GM23338 (cell line): ENCODE results near the gene SLAIN1. TPM values are rescaled to one million over a fixed set of nuclear protein-coding genes. Genes with fewer than 3 reads are reported as not detected.

Experiments used
- ATAC-seq: fragments of 200-7000 bp; cut with Tn5 transposase; 3 replicates; pipeline ENCODE4 v1.9.1; 2020
- DNase-seq: peaks from one replicate; pipeline ENCODE4 v3.0.0-alpha.2; 2015; ENCODE audit warnings: low spot score
- H2AFZ ChIP-seq: fragments of 200-600 bp; sonication (generic); 2 replicates; pipeline ENCODE4 v1.8.0; 2016; ENCODE audit warnings: antibody characterized with exemption, mild to moderate bottlenecking, moderate library complexity
- H3F3A ChIP-seq: fragments of 200-600 bp; sonication (generic); replicated peaks from 2 replicates; pipeline ENCODE4 v1.8.0; 2017; ENCODE audit warnings: antibody characterized with exemption, mixed run types, low read depth
- H3K27ac ChIP-seq: fragments of 200-600 bp; sonication (generic); 2 replicates; pipeline ENCODE4 v1.6.1; 2016; ENCODE audit warnings: low read depth
- H3K27me3 ChIP-seq: fragments of 200-600 bp; sonication (generic); 2 replicates; pipeline ENCODE4 v1.8.0; 2016; ENCODE audit warnings: mild to moderate bottlenecking, mixed run types, moderate library complexity; ENCODE audit not compliant: insufficient read depth
- H3K36me3 ChIP-seq: fragments of 200-600 bp; sonication (generic); 2 replicates; pipeline ENCODE4 v1.8.0; 2016; ENCODE audit warnings: mild to moderate bottlenecking; ENCODE audit not compliant: insufficient read depth
- H3K4me1 ChIP-seq: fragments of 200-600 bp; sonication (generic); 2 replicates; pipeline ENCODE4 v1.8.0; 2016; ENCODE audit warnings: mild to moderate bottlenecking, moderate library complexity; ENCODE audit not compliant: insufficient read depth
- H3K4me2 ChIP-seq: fragments of 200-600 bp; sonication (generic); 2 replicates; pipeline ENCODE4 v1.7.1; 2017; ENCODE audit warnings: mixed run types
- H3K4me3 ChIP-seq: fragments of 200-600 bp; sonication (generic); 2 replicates; pipeline ENCODE4 v1.6.1; 2016; ENCODE audit warnings: mixed run types
- H3K79me2 ChIP-seq: fragments of 200-600 bp; sonication (generic); replicated peaks from 2 replicates; pipeline ENCODE4 v1.8.0; 2017; ENCODE audit warnings: mild to moderate bottlenecking; ENCODE audit not compliant: insufficient read depth
- H3K9me2 ChIP-seq: fragments of 200-600 bp; sonication (generic); 2 replicates; pipeline ENCODE4 v1.8.0; 2017; ENCODE audit not compliant: insufficient read depth
- H4K20me1 ChIP-seq: fragments of 200-600 bp; sonication (generic); replicated peaks from 2 replicates; pipeline ENCODE4 v1.8.0; 2017; ENCODE audit warnings: mild to moderate bottlenecking; ENCODE audit not compliant: insufficient read depth
- H3K27ac Mint-ChIP-seq: 2 replicates; pipeline ENCODE4 v1.8.0; 2020; ENCODE audit warnings: inconsistent platforms, mild to moderate bottlenecking, moderate library complexity, mixed read lengths
- H3K27me3 Mint-ChIP-seq: 3 replicates; pipeline ENCODE4 v1.8.0; 2022; ENCODE audit warnings: low read depth, mild to moderate bottlenecking, moderate library complexity, mixed read lengths, inconsistent platforms; ENCODE audit not compliant: insufficient read depth, poor library complexity
- H3K36me3 Mint-ChIP-seq: 3 replicates; pipeline ENCODE4 v1.8.0; 2021; ENCODE audit warnings: low read depth, mild to moderate bottlenecking, inconsistent platforms, moderate library complexity, mixed read lengths
- H3K4me1 Mint-ChIP-seq: 3 replicates; pipeline ENCODE4 v1.8.0; 2020; ENCODE audit warnings: mild to moderate bottlenecking, inconsistent platforms, mixed read lengths
- H3K4me3 Mint-ChIP-seq: 3 replicates; pipeline ENCODE4 v1.8.0; 2021; ENCODE audit warnings: moderate library complexity, mild to moderate bottlenecking, inconsistent platforms, mixed read lengths
- H3K9me3 Mint-ChIP-seq: 3 replicates; pipeline ENCODE4 v1.8.0; 2020; ENCODE audit warnings: moderate library complexity, mild to moderate bottlenecking, inconsistent platforms, mixed read lengths
- CTCF ChIP-seq, 2 experiments: fragments of 200-600 bp in 1 of 2; sonication (generic) in 1 of 2; conservative IDR thresholded peaks; 2 replicates each; pipeline versions ENCODE4 v1.5.1 to v1.6.1; 2016 to 2017; ENCODE audit warnings: antibody characterized with exemption in 2 of 2, low read depth in 2 of 2, mild to moderate bottlenecking in 2 of 2, moderate library complexity in 1 of 2
- ETS1 ChIP-seq: IDR thresholded peaks from 2 replicates; pipeline ENCODE4 v1.6.1; 2016; ENCODE audit warnings: antibody characterized with exemption
- EZH2 ChIP-seq: fragments of 200-600 bp; sonication (generic); IDR thresholded peaks from one replicate; pipeline ENCODE4 v1.8.0; 2017; ENCODE audit warnings: antibody characterized with exemption, mild to moderate bottlenecking, low read depth; ENCODE audit not compliant: unreplicated experiment
- EZH2phosphoT487 ChIP-seq: fragments of 200-600 bp; sonication (generic); IDR thresholded peaks from one replicate; pipeline ENCODE4 v1.8.1; 2018; ENCODE audit warnings: antibody characterized with exemption; ENCODE audit not compliant: unreplicated experiment
- JUNB ChIP-seq: IDR thresholded peaks from one replicate; pipeline ENCODE4 v1.6.1; 2016; ENCODE audit warnings: antibody characterized with exemption; ENCODE audit not compliant: unreplicated experiment
- NANOG ChIP-seq: IDR thresholded peaks from 2 replicates; pipeline ENCODE4 v1.6.1; 2016; ENCODE audit warnings: antibody characterized with exemption, borderline replicate concordance
- POLR2AphosphoS5 ChIP-seq: IDR thresholded peaks from 2 replicates; pipeline ENCODE4 v1.6.1; 2016; ENCODE audit warnings: antibody characterized with exemption, low read depth
- STAT1 ChIP-seq: IDR thresholded peaks from one replicate; pipeline ENCODE4 v1.6.1; 2016; ENCODE audit warnings: antibody characterized with exemption; ENCODE audit not compliant: unreplicated experiment
- ZNF114 ChIP-seq: fragments of 250-450 bp; sonication (Bioruptor Pico); IDR thresholded peaks from 2 replicates; pipeline ENCODE4 v1.5.0; 2020; ENCODE audit warnings: mild to moderate bottlenecking, moderate library complexity
- ZNF331 ChIP-seq: fragments of 250-450 bp; sonication (Bioruptor Pico); IDR thresholded peaks from 2 replicates; pipeline ENCODE4 v1.5.0; 2020; ENCODE audit warnings: low read depth, mild to moderate bottlenecking, moderate library complexity
- ZNF462 ChIP-seq: fragments of 250-450 bp; sonication (Bioruptor Pico); IDR thresholded peaks from 2 replicates; pipeline ENCODE4 v1.5.0; 2020; ENCODE audit warnings: mild to moderate bottlenecking, moderate library complexity
- polyA plus RNA-seq: library from polyadenylated mRNA; unstranded; fragments of >200 nt; fragmentation: Nextera tagmentation; extraction: Ambion mirVana; gene quantifications from 2 replicates; pipeline ENCODE4 v1.2.1, GENCODE V29; 2016
- total RNA-seq: library from RNA; depleted of rRNA; stranded (reverse); fragments of >200 nt; shearing (Covaris generic); gene quantifications from 2 replicates; pipeline ENCODE4 v1.2.3, GENCODE V29; 2014

Gene SLAIN1
- total and polyA plus RNA-seq, 2 experiments from 2014 or later, result 16.3 to 44.2 TPM

GRCh38 chr13:77741597-77741972, 44.1 kb downstream of the SLAIN1 start:
- no peak for ATAC-seq
- Histone ChIP-seq H3K4me1 (peaks cover 16% of the 10 kb centered on the region), H4K20me1 (peaks cover 4% of the 10 kb centered on the region; the same call in 1 of the 2 replicates), H3F3A (no peaks in the 10 kb centered on the region), H3K27ac (no peak overlapping the region), H3K36me3 (peaks cover 12% of the 10 kb centered on the region; the same call in 1 of the 2 replicates), H3K79me2 (peaks cover 50% of the 10 kb centered on the region), H2AFZ (no peak overlapping the region), H3K4me2 (no peak overlapping the region), H3K27me3 (no peaks in the 10 kb centered on the region), H3K4me3 (no peak overlapping the region), H3K9me2 (no peaks in the 10 kb centered on the region)
- peaks cover 22% of the 10 kb centered on the region; the same call in 2 of the 3 replicates for H3K4me1 Mint-ChIP-seq
- no peak for DNase-seq
- H3K4me3 Mint-ChIP-seq, result no peak overlapping the region
- peaks cover 22% of the 10 kb centered on the region for H3K36me3 Mint-ChIP-seq
- TF ChIP-seq ETS1 (no peak), POLR2AphosphoS5 (no peak), EZH2 (no peak), ZNF114 (CRISPR knock-in tag) (no peak), CTCF (conservative IDR thresholded peaks at IDR 0.05; ENCODE audit: low read depth in 2 of 2) (no peak), EZH2phosphoT487 (no peak), NANOG (no peak)
- H3K27me3 Mint-ChIP-seq, result peaks cover 2% of the 10 kb centered on the region
- H3K9me3 Mint-ChIP-seq, result no peaks in the 10 kb centered on the region
- no peak overlapping the region for H3K27ac Mint-ChIP-seq

GRCh38 chr13:77742801-77743200, 45.3 kb downstream of the SLAIN1 start:
- Mint-ChIP-seq H3K4me1 (peaks cover 22% of the 10 kb centered on the region; the same call in 2 of the 3 replicates), H3K36me3 (peaks cover 32% of the 10 kb centered on the region), H3K27me3 (peaks cover 2% of the 10 kb centered on the region), H3K4me3 (no peak overlapping the region), H3K9me3 (no peaks in the 10 kb centered on the region), H3K27ac (no peak overlapping the region)
- peaks cover 4% of the 10 kb centered on the region; the same call in 1 of the 2 replicates for H4K20me1 ChIP-seq
- H3K79me2 ChIP-seq, result peaks cover 50% of the 10 kb centered on the region
- H2AFZ ChIP-seq, result no peak overlapping the region
- H3K27me3 ChIP-seq, result no peaks in the 10 kb centered on the region
- no peaks in the 10 kb centered on the region for H3K9me2 ChIP-seq
- peaks cover 16% of the 10 kb centered on the region for H3K4me1 ChIP-seq
- ATAC-seq (no peak), DNase-seq (no peak)
- H3K4me2 ChIP-seq, result no peak overlapping the region
- H3F3A ChIP-seq, result no peaks in the 10 kb centered on the region
- peaks cover 12% of the 10 kb centered on the region; the same call in 1 of the 2 replicates for H3K36me3 ChIP-seq
- no peak overlapping the region for H3K27ac ChIP-seq
- no peak overlapping the region for H3K4me3 ChIP-seq
- TF ChIP-seq JUNB, result no peak
- TF ChIP-seq ZNF331, result no peak
- TF ChIP-seq EZH2, result no peak
- no peak for TF ChIP-seq ETS1
- TF ChIP-seq POLR2AphosphoS5, result no peak
- TF ChIP-seq ZNF462, result no peak
- no peak for TF ChIP-seq STAT1
- no peak for TF ChIP-seq EZH2phosphoT487
